OCI-LY1 (cell line): ENCODE data around the gene SPATA20.

Experiments used
- CTCF ChIP-seq: fragments of 200-600 bp; sonication (generic), shearing (Covaris generic); IDR thresholded peaks from 2 replicates; pipeline ENCODE4 v1.5.1; 2017; ENCODE audit warnings: mild to moderate bottlenecking, antibody characterized with exemption, low read length, moderate library complexity, mixed read lengths
- EZH2 ChIP-seq: fragments of 200-600 bp; sonication (generic), shearing (Covaris generic); IDR thresholded peaks from 2 replicates; pipeline ENCODE4 v1.8.0; 2017; ENCODE audit warnings: borderline replicate concordance, mixed run types, mild to moderate bottlenecking, antibody characterized with exemption, low read length, moderate library complexity, mixed read lengths

DNA sequence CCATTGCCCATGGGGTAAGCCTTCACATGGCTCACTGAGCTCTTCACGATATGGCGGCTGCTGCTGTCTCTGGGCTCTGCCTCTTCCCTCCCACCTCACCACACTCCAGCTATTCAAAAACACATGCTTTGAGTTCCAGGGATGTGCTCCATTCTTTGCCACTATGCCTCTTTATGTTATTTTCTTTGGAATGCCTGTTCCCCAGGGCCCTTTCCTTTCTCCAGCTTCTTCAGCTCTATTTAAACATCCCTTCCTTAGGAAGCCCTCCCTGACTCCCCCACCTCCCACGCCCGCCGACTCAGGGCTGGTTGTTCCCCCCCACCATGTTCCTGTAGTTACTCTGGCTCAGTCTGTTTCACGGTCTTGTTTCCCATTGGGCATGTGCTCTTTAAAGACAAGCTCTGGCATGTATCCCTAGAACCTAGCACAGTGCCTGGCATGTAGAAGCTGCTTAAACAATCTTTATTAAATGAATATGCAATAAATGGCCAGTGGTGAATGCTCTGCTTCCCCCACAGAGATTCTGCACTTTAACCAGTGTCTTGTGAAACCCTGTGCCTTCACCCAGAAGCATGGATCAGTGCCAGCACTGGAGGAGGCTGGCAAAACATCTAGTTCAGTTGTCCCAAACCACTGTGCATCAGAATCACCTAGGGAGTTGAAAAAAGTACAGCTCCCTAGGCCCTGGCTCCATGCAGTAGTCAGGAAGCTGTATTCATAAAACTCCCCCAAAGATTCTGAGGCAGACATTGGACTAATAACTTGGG, 31.9 kb upstream of the SPATA20 start:
- TF ChIP-seq EZH2 (no peak), CTCF (no peak)
